ENCODE measurements around the gene WDR27. TPM values are rescaled to one million over a fixed set of nuclear protein-coding genes. Genes with fewer than 3 reads are reported as not detected.

The WDR27 gene
- total RNA-seq, 1 donor from 2014 or later, result 92.7 TPM

DNA sequence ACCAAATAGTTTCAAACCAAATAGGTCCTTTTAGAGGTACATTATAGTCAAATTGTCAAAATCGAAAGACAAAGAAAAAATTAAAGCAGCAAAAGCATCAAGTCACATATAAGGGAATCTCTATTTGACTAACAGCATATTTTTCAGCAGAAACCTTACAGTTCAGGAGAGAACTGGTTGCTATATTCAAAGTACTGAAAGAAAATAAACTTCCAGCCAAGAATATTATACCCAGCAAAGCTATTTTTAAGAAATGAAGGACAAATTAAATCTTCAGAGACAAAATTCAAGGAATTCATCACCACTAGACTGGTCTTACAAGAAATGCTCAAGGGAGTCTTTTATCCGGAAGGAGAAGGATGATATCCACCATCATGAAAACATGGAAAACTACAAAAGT lies 16.0 kb downstream of the WDR27 start:
- peaks cover 20 to 31% of the 10 kb centered on the region in 2 donors for H3K36me3 ChIP-seq
- intact Hi-C loops (cut with DNase I), result no loop called here

DNA sequence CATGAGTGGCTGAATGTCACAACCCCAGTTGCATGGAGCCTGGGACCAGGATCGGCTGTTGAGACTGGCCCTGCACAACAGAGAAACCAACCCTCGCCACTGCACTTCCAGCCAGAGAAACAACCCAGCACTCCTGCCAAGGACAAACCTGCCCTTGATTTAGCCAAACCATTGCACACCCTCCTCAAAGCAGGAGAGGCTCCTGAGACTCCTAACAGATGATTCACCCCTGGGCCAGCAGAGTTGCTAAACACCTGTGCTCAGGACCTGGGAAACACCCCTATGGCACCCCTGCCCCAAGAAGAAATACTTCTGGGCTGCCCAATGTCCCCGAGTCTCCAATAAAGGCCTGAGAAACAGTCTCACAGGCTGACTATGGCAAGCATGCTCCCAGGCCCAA lies 17.8 kb downstream of the WDR27 start:
- intact Hi-C loops (cut with DNase I), result no loop called here
- DNase-seq (ENCODE audit: low spot score in 2 of 2), result no peak
- H3K4me1 ChIP-seq, result no peaks in the 10 kb centered on the region
- peaks cover 20 to 31% of the 10 kb centered on the region in 2 donors for H3K36me3 ChIP-seq
- peaks cover 3 to 18% of the 10 kb centered on the region in 2 donors for H3K9me3 ChIP-seq
- TF ChIP-seq, protein P1, sequence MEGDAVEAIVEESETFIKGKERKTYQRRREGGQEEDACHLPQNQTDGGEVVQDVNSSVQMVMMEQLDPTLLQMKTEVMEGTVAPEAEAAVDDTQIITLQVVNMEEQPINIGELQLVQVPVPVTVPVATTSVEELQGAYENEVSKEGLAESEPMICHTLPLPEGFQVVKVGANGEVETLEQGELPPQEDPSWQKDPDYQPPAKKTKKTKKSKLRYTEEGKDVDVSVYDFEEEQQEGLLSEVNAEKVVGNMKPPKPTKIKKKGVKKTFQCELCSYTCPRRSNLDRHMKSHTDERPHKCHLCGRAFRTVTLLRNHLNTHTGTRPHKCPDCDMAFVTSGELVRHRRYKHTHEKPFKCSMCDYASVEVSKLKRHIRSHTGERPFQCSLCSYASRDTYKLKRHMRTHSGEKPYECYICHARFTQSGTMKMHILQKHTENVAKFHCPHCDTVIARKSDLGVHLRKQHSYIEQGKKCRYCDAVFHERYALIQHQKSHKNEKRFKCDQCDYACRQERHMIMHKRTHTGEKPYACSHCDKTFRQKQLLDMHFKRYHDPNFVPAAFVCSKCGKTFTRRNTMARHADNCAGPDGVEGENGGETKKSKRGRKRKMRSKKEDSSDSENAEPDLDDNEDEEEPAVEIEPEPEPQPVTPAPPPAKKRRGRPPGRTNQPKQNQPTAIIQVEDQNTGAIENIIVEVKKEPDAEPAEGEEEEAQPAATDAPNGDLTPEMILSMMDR (IDR thresholded peaks at IDR 0.05), result no peak
- no peaks in the 10 kb centered on the region for H3K27me3 ChIP-seq
- no peak overlapping the region for H3K27ac ChIP-seq
- H3K4me3 ChIP-seq, result no peak overlapping the region

More for the DNA sequence above, 16.0 kb downstream of the WDR27 start:
- TF ChIP-seq, protein P1 (IDR thresholded peaks at IDR 0.05), result no peak
- H3K4me1 ChIP-seq, result no peaks in the 10 kb centered on the region
- no peak for DNase-seq (ENCODE audit: low spot score in 2 of 2)
- no peak overlapping the region for H3K27ac ChIP-seq
- H3K4me3 ChIP-seq, result no peak overlapping the region
- H3K27me3 ChIP-seq, result no peaks in the 10 kb centered on the region
- H3K9me3 ChIP-seq, result peaks cover 3 to 18% of the 10 kb centered on the region in 2 donors

DNA sequence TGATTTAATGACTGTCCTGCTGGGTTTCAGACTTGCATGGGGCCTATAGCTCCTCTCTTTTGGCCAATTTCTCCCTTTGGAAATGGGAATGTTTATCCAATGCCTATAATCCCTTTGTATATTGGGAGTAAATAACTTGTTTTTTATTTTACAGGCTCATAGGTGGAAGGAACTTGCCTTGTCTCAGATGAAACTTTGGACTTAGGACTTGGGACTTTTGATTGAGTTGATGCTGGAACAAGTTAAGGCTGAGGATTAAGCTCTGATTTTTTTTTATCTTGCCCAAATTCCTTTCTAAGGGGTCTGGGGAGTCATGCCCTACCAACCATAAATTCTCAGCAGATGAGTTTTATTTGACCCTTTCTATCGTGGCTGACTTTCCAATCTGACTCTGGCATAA lies 23.5 kb downstream of the WDR27 start:
- no peak overlapping the region for H3K4me3 ChIP-seq
- intact Hi-C loops (cut with DNase I), result no loop called here
- no peaks in the 10 kb centered on the region for H3K4me1 ChIP-seq
- TF ChIP-seq, protein P1 (IDR thresholded peaks at IDR 0.05), result no peak
- peaks cover 6 to 11% of the 10 kb centered on the region in 2 donors for H3K36me3 ChIP-seq
- no peaks in the 10 kb centered on the region for H3K9me3 ChIP-seq
- DNase-seq (ENCODE audit: low spot score in 2 of 2), result no peak
- H3K27ac ChIP-seq, result no peak overlapping the region
- no peaks in the 10 kb centered on the region for H3K27me3 ChIP-seq

DNA sequence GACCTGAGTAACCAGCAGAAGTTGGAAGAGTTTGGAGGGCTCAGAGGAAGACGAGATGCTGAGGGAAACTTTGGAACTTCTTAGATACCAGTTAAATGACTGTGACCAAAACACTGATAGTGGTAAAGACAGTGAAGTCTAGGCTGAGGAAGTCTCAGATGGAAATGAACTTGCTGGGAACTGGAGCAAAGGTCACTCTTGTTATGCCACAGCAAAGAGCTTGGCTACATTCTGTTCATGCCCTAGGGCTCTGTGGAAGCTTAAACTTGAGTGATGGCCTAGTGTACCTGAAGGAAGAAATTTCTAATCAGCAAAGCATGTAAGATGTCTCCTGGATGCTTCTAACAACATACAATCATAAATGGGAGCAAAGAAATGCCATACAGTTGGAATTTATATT lies 24.7 kb downstream of the WDR27 start:
- intact Hi-C loops (cut with DNase I), result no loop called here
- Histone ChIP-seq H3K4me3 (no peak overlapping the region), H3K9me3 (no peaks in the 10 kb centered on the region), H3K36me3 (peaks cover 9% of the 10 kb centered on the region in 2 donors), H3K27me3 (no peaks in the 10 kb centered on the region), H3K4me1 (no peaks in the 10 kb centered on the region), H3K27ac (no peak overlapping the region)
- no peak for DNase-seq (ENCODE audit: low spot score in 2 of 2)
- TF ChIP-seq, protein P1 (IDR thresholded peaks at IDR 0.05), result no peak

DNA sequence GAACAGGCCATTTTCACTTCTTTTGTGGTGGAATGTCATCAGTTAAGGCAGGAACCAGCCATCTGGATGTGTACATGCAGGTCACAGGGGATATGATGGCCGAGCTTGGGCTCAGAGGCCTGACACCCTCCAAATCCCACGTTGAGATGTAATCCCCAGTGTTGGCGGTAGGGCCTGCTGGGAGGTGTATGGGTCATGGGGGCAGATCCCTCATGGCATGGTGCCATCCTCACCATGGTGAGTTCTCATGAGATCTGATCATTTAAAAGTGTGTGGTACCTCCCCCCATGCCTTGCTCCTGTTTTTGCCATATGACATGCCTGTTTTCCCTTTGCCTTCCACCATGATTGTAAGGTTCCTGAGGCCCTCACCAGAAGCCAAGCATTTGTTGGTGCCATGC lies 26.8 kb downstream of the WDR27 start:
- no peak for DNase-seq (ENCODE audit: low spot score in 2 of 2)
- H3K4me1 ChIP-seq, result no peaks in the 10 kb centered on the region
- TF ChIP-seq, protein P1 (IDR thresholded peaks at IDR 0.05), result no peak
- intact Hi-C loops (cut with DNase I), result no loop called here
- H3K4me3 ChIP-seq, result no peak overlapping the region
- no peak overlapping the region for H3K27ac ChIP-seq
- H3K36me3 ChIP-seq, result peaks cover 12 to 13% of the 10 kb centered on the region in 2 donors
- no peaks in the 10 kb centered on the region for H3K9me3 ChIP-seq
- no peaks in the 10 kb centered on the region for H3K27me3 ChIP-seq

DNA sequence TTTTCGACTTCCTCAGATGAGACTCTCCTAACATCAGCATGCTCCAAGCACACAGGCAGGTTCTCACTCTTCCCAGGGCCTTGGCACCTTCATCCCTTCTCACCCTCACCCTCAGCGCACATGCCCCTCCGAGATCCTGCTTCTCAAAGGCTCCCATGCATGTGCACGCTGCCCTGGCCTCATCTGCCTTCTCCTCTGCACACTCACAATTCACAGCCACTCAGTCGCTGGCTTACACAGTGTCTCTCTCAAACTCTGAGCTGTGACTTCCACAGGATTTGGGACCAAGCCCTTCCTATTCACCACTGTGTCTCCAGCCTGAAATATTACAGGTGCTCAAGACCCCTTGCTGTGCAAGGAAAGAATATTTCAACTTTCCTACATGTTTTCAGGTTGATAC lies 30.3 kb downstream of the WDR27 start:
- H3K27me3 ChIP-seq, result no peaks in the 10 kb centered on the region
- no peaks in the 10 kb centered on the region for H3K4me1 ChIP-seq
- H3K4me3 ChIP-seq, result no peak overlapping the region
- H3K36me3 ChIP-seq, result peaks cover 21 to 23% of the 10 kb centered on the region in 2 donors
- no peaks in the 10 kb centered on the region for H3K9me3 ChIP-seq
- intact Hi-C loops (cut with DNase I), result no loop called here
- TF ChIP-seq, protein P1 (IDR thresholded peaks at IDR 0.05), result no peak
- no peak overlapping the region for H3K27ac ChIP-seq
- no peak for DNase-seq (ENCODE audit: low spot score in 2 of 2)
